ENCODE data around the gene ZNF217. TPM values are rescaled to one million over a fixed set of nuclear protein-coding genes. Genes with fewer than 3 reads are reported as not detected.
A peak's percentile ranks its signal among the peaks of the same experiment; 100 is the strongest.

Gene ZNF217
- total and polyA plus RNA-seq, 9 of the 15 experiments (the other 6 are each of a cell fraction or from before 2014, with no cell fraction given) = 3.0 to 41.8 (median 16.8) TPM

- TF ChIP-seq THAP12 (CRISPR knock-in tag; IDR thresholded peaks at IDR 0.05) (no peak), ZNF277 (CRISPR knock-in tag; IDR thresholded peaks at IDR 0.05; ENCODE audit: borderline replicate concordance) (no peak), SRSF3 (IDR thresholded peaks at IDR 0.05; ENCODE audit: insufficient read depth, low read length) (no peak), RCOR1 (IDR thresholded peaks at IDR 0.05; ENCODE audit: borderline replicate concordance in 1 of 2, low read depth in 2 of 2, low read length in 2 of 2) (peak in 1 of 2 experiments; percentile 35; a peak in 1 of 4 replicates), CTBP1 (IDR thresholded peaks at IDR 0.05; ENCODE audit: borderline replicate concordance) (0 out of 2 replicates have a peak, but pooled peaks have one; percentile 27), RAD51 (IDR thresholded peaks at IDR 0.05; ENCODE audit: borderline replicate concordance, low read depth) (no peak), FOXP1 (CRISPR knock-in tag; IDR thresholded peaks at IDR 0.05) (no peak), CBX3 (IDR thresholded peaks at IDR 0.05; ENCODE audit: borderline replicate concordance in 1 of 2, low read length in 2 of 2) (no peak)
Measured at GRCh38 chr20:53623454-53624211, 30.0 kb upstream of the ZNF217 start (continued).
